ENCODE measurements around the gene CDC45. TPM values are rescaled to one million over a fixed set of nuclear protein-coding genes. Genes with fewer than 3 reads are reported as not detected.

Gene CDC45
- total and polyA plus RNA-seq, 4 donors, result 4.0 to 8.5 (median 7.7) TPM

GRCh38 chr22:19490628-19491230 lies 11.0 kb downstream of the CDC45 start:
- Histone ChIP-seq H3K27ac (ENCODE audit: low read depth, low read length) (no peak overlapping the region), H3K4me1 (ENCODE audit: control insufficient read depth, insufficient read depth, low read length) (no peaks in the 10 kb centered on the region), H3K9me3 (ENCODE audit: control insufficient read depth, insufficient read depth, low read length) (no peaks in the 10 kb centered on the region), H3K4me3 (ENCODE audit: low read depth, low read length) (no peak overlapping the region), H3K36me3 (ENCODE audit: control insufficient read depth, insufficient read depth, low read length) (peaks cover 5% of the 10 kb centered on the region), H3K27me3 (ENCODE audit: control insufficient read depth, insufficient read depth, low read length) (no peaks in the 10 kb centered on the region)
- no peak for DNase-seq (ENCODE audit: low read depth in 4 of 6, low spot score in 6 of 6)
- 100% methylated on average over 2 of the region's 5 CpGs for WGBS (ENCODE audit: insufficient coverage)

GRCh38 chr22:19492504-19493174 lies 12.9 kb downstream of the CDC45 start:
- H3K9me3 ChIP-seq (ENCODE audit: control insufficient read depth, insufficient read depth, low read length), result no peaks in the 10 kb centered on the region
- DNase-seq (ENCODE audit: low read depth in 4 of 6, low spot score in 6 of 6), result no peak
- peaks cover 5% of the 10 kb centered on the region for H3K36me3 ChIP-seq (ENCODE audit: control insufficient read depth, insufficient read depth, low read length)
- 93% methylated on average over 3 of the region's 6 CpGs for WGBS (ENCODE audit: insufficient coverage)
- no peaks in the 10 kb centered on the region for H3K27me3 ChIP-seq (ENCODE audit: control insufficient read depth, insufficient read depth, low read length)
- H3K27ac ChIP-seq (ENCODE audit: low read depth, low read length), result no peak overlapping the region
- H3K4me1 ChIP-seq (ENCODE audit: control insufficient read depth, insufficient read depth, low read length), result peaks cover 7% of the 10 kb centered on the region
- H3K4me3 ChIP-seq (ENCODE audit: low read depth, low read length), result no peak overlapping the region

- Histone ChIP-seq H3K4me3 (ENCODE audit: low read depth, low read length) (no peak overlapping the region), H3K27me3 (ENCODE audit: control insufficient read depth, insufficient read depth, low read length) (no peaks in the 10 kb centered on the region), H3K9me3 (ENCODE audit: control insufficient read depth, insufficient read depth, low read length) (no peaks in the 10 kb centered on the region), H3K36me3 (ENCODE audit: control insufficient read depth, insufficient read depth, low read length) (peaks cover 9% of the 10 kb centered on the region), H3K27ac (ENCODE audit: low read depth, low read length) (no peak overlapping the region), H3K4me1 (ENCODE audit: control insufficient read depth, insufficient read depth, low read length) (peaks cover 7% of the 10 kb centered on the region)
- WGBS (ENCODE audit: insufficient coverage), result 94% methylated on average over 8 of the region's 8 CpGs
- DNase-seq (ENCODE audit: low read depth in 4 of 6, low spot score in 6 of 6), result no peak
Observed at GRCh38 chr22:19494001-19494560, 14.4 kb downstream of the CDC45 start.

GRCh38 chr22:19494676-19495173 lies 15.0 kb downstream of the CDC45 start:
- Histone ChIP-seq H3K4me1 (ENCODE audit: control insufficient read depth, insufficient read depth, low read length) (peaks cover 7% of the 10 kb centered on the region), H3K9me3 (ENCODE audit: control insufficient read depth, insufficient read depth, low read length) (no peaks in the 10 kb centered on the region), H3K36me3 (ENCODE audit: control insufficient read depth, insufficient read depth, low read length) (peaks cover 10% of the 10 kb centered on the region), H3K27me3 (ENCODE audit: control insufficient read depth, insufficient read depth, low read length) (no peaks in the 10 kb centered on the region), H3K27ac (ENCODE audit: low read depth, low read length) (no peak overlapping the region), H3K4me3 (ENCODE audit: low read depth, low read length) (no peak overlapping the region)
- 95% methylated on average over 5 of the region's 6 CpGs for WGBS (ENCODE audit: insufficient coverage)
- DNase-seq (ENCODE audit: low read depth in 4 of 6, low spot score in 6 of 6), result no peak

GRCh38 chr22:19495562-19496323 lies 16.0 kb downstream of the CDC45 start:
- WGBS (ENCODE audit: insufficient coverage), result no CpG with 5 or more reads among the region's 5 CpGs
- Histone ChIP-seq H3K27ac (ENCODE audit: low read depth, low read length) (no peak overlapping the region), H3K36me3 (ENCODE audit: control insufficient read depth, insufficient read depth, low read length) (peaks cover 10% of the 10 kb centered on the region), H3K4me1 (ENCODE audit: control insufficient read depth, insufficient read depth, low read length) (peaks cover 7% of the 10 kb centered on the region), H3K27me3 (ENCODE audit: control insufficient read depth, insufficient read depth, low read length) (no peaks in the 10 kb centered on the region), H3K9me3 (ENCODE audit: control insufficient read depth, insufficient read depth, low read length) (no peaks in the 10 kb centered on the region), H3K4me3 (ENCODE audit: low read depth, low read length) (no peak overlapping the region)
- DNase-seq (ENCODE audit: low read depth in 4 of 6, low spot score in 6 of 6), result peak in 2 of 6 donors; percentile 25 to 29

- H3K4me3 ChIP-seq (ENCODE audit: low read depth, low read length), result no peak overlapping the region
- no peak overlapping the region for H3K27ac ChIP-seq (ENCODE audit: low read depth, low read length)
- peaks cover 7% of the 10 kb centered on the region for H3K4me1 ChIP-seq (ENCODE audit: control insufficient read depth, insufficient read depth, low read length)
- no peaks in the 10 kb centered on the region for H3K27me3 ChIP-seq (ENCODE audit: control insufficient read depth, insufficient read depth, low read length)
- peaks cover 10% of the 10 kb centered on the region for H3K36me3 ChIP-seq (ENCODE audit: control insufficient read depth, insufficient read depth, low read length)
- DNase-seq (ENCODE audit: low read depth in 4 of 6, low spot score in 6 of 6), result no peak
- no peaks in the 10 kb centered on the region for H3K9me3 ChIP-seq (ENCODE audit: control insufficient read depth, insufficient read depth, low read length)
- WGBS (ENCODE audit: insufficient coverage), result no CpG with 5 or more reads among the region's 3 CpGs
Observed at GRCh38 chr22:19496324-19496630, 16.6 kb downstream of the CDC45 start.

- no peaks in the 10 kb centered on the region for H3K9me3 ChIP-seq (ENCODE audit: control insufficient read depth, insufficient read depth, low read length)
- peaks cover 7% of the 10 kb centered on the region for H3K4me1 ChIP-seq (ENCODE audit: control insufficient read depth, insufficient read depth, low read length)
- H3K36me3 ChIP-seq (ENCODE audit: control insufficient read depth, insufficient read depth, low read length), result peaks cover 10% of the 10 kb centered on the region
- DNase-seq (ENCODE audit: low read depth in 4 of 6, low spot score in 6 of 6), result peak in 2 of 6 donors; percentile 56 to 66
- 21% methylated on average over 3 of the region's 3 CpGs for WGBS (ENCODE audit: insufficient coverage)
- H3K27me3 ChIP-seq (ENCODE audit: control insufficient read depth, insufficient read depth, low read length), result no peaks in the 10 kb centered on the region
- H3K4me3 ChIP-seq (ENCODE audit: low read depth, low read length), result no peak overlapping the region
- H3K27ac ChIP-seq (ENCODE audit: low read depth, low read length), result no peak overlapping the region
Observed at GRCh38 chr22:19497245-19497644, 17.5 kb downstream of the CDC45 start.

GRCh38 chr22:19498154-19498865 lies 18.6 kb downstream of the CDC45 start:
- DNase-seq (ENCODE audit: low read depth in 4 of 6, low spot score in 6 of 6), result no peak
- WGBS (ENCODE audit: insufficient coverage), result 92% methylated on average over 6 of the region's 7 CpGs
- no peak overlapping the region for H3K4me3 ChIP-seq (ENCODE audit: low read depth, low read length)
- H3K4me1 ChIP-seq (ENCODE audit: control insufficient read depth, insufficient read depth, low read length), result peaks cover 7% of the 10 kb centered on the region
- H3K27ac ChIP-seq (ENCODE audit: low read depth, low read length), result no peak overlapping the region
- H3K9me3 ChIP-seq (ENCODE audit: control insufficient read depth, insufficient read depth, low read length), result no peaks in the 10 kb centered on the region
- no peaks in the 10 kb centered on the region for H3K27me3 ChIP-seq (ENCODE audit: control insufficient read depth, insufficient read depth, low read length)
- H3K36me3 ChIP-seq (ENCODE audit: control insufficient read depth, insufficient read depth, low read length), result peaks cover 10% of the 10 kb centered on the region

- Histone ChIP-seq H3K9me3 (ENCODE audit: control insufficient read depth, insufficient read depth, low read length) (no peaks in the 10 kb centered on the region), H3K4me1 (ENCODE audit: control insufficient read depth, insufficient read depth, low read length) (peaks cover 7% of the 10 kb centered on the region), H3K27ac (ENCODE audit: low read depth, low read length) (no peak overlapping the region), H3K27me3 (ENCODE audit: control insufficient read depth, insufficient read depth, low read length) (no peaks in the 10 kb centered on the region), H3K36me3 (ENCODE audit: control insufficient read depth, insufficient read depth, low read length) (peaks cover 10% of the 10 kb centered on the region), H3K4me3 (ENCODE audit: low read depth, low read length) (no peak overlapping the region)
- 93% methylated on average over 3 of the region's 3 CpGs for WGBS (ENCODE audit: insufficient coverage)
- no peak for DNase-seq (ENCODE audit: low read depth in 4 of 6, low spot score in 6 of 6)
Observed at GRCh38 chr22:19498866-19499190, 19.1 kb downstream of the CDC45 start.

Measured in spinal cord (tissue), 10 donors.